GM23338 (cell line): ENCODE measurements around the gene CBFA2T2. TPM values are rescaled to one million over a fixed set of nuclear protein-coding genes. Genes with fewer than 3 reads are reported as not detected.

Experiments used
- ATAC-seq: fragments of 200-7000 bp; cut with Tn5 transposase; 3 replicates; pipeline ENCODE4 v1.9.1; 2020
- DNase-seq: peaks from one replicate; pipeline ENCODE4 v3.0.0-alpha.2; 2015; ENCODE audit warnings: low spot score
- H2AFZ ChIP-seq: fragments of 200-600 bp; sonication (generic); 2 replicates; pipeline ENCODE4 v1.8.0; 2016; ENCODE audit warnings: antibody characterized with exemption, mild to moderate bottlenecking, moderate library complexity
- H3F3A ChIP-seq: fragments of 200-600 bp; sonication (generic); replicated peaks from 2 replicates; pipeline ENCODE4 v1.8.0; 2017; ENCODE audit warnings: antibody characterized with exemption, mixed run types, low read depth
- H3K27ac ChIP-seq: fragments of 200-600 bp; sonication (generic); 2 replicates; pipeline ENCODE4 v1.6.1; 2016; ENCODE audit warnings: low read depth
- H3K27me3 ChIP-seq: fragments of 200-600 bp; sonication (generic); 2 replicates; pipeline ENCODE4 v1.8.0; 2016; ENCODE audit warnings: mild to moderate bottlenecking, mixed run types, moderate library complexity; ENCODE audit not compliant: insufficient read depth
- H3K36me3 ChIP-seq: fragments of 200-600 bp; sonication (generic); 2 replicates; pipeline ENCODE4 v1.8.0; 2016; ENCODE audit warnings: mild to moderate bottlenecking; ENCODE audit not compliant: insufficient read depth
- H3K4me1 ChIP-seq: fragments of 200-600 bp; sonication (generic); 2 replicates; pipeline ENCODE4 v1.8.0; 2016; ENCODE audit warnings: mild to moderate bottlenecking, moderate library complexity; ENCODE audit not compliant: insufficient read depth
- H3K4me2 ChIP-seq: fragments of 200-600 bp; sonication (generic); 2 replicates; pipeline ENCODE4 v1.7.1; 2017; ENCODE audit warnings: mixed run types
- H3K4me3 ChIP-seq: fragments of 200-600 bp; sonication (generic); 2 replicates; pipeline ENCODE4 v1.6.1; 2016; ENCODE audit warnings: mixed run types
- H3K79me2 ChIP-seq: fragments of 200-600 bp; sonication (generic); replicated peaks from 2 replicates; pipeline ENCODE4 v1.8.0; 2017; ENCODE audit warnings: mild to moderate bottlenecking; ENCODE audit not compliant: insufficient read depth
- H3K9me2 ChIP-seq: fragments of 200-600 bp; sonication (generic); 2 replicates; pipeline ENCODE4 v1.8.0; 2017; ENCODE audit not compliant: insufficient read depth
- H4K20me1 ChIP-seq: fragments of 200-600 bp; sonication (generic); replicated peaks from 2 replicates; pipeline ENCODE4 v1.8.0; 2017; ENCODE audit warnings: mild to moderate bottlenecking; ENCODE audit not compliant: insufficient read depth
- H3K27ac Mint-ChIP-seq: 2 replicates; pipeline ENCODE4 v1.8.0; 2020; ENCODE audit warnings: inconsistent platforms, mild to moderate bottlenecking, moderate library complexity, mixed read lengths
- H3K27me3 Mint-ChIP-seq: 3 replicates; pipeline ENCODE4 v1.8.0; 2022; ENCODE audit warnings: low read depth, mild to moderate bottlenecking, moderate library complexity, mixed read lengths, inconsistent platforms; ENCODE audit not compliant: insufficient read depth, poor library complexity
- H3K36me3 Mint-ChIP-seq: 3 replicates; pipeline ENCODE4 v1.8.0; 2021; ENCODE audit warnings: low read depth, mild to moderate bottlenecking, inconsistent platforms, moderate library complexity, mixed read lengths
- H3K4me1 Mint-ChIP-seq: 3 replicates; pipeline ENCODE4 v1.8.0; 2020; ENCODE audit warnings: mild to moderate bottlenecking, inconsistent platforms, mixed read lengths
- H3K4me3 Mint-ChIP-seq: 3 replicates; pipeline ENCODE4 v1.8.0; 2021; ENCODE audit warnings: moderate library complexity, mild to moderate bottlenecking, inconsistent platforms, mixed read lengths
- H3K9me3 Mint-ChIP-seq: 3 replicates; pipeline ENCODE4 v1.8.0; 2020; ENCODE audit warnings: moderate library complexity, mild to moderate bottlenecking, inconsistent platforms, mixed read lengths
- CTCF ChIP-seq, 2 experiments: fragments of 200-600 bp in 1 of 2; sonication (generic) in 1 of 2; conservative IDR thresholded peaks; 2 replicates each; pipeline versions ENCODE4 v1.5.1 to v1.6.1; 2016 to 2017; ENCODE audit warnings: antibody characterized with exemption in 2 of 2, low read depth in 2 of 2, mild to moderate bottlenecking in 2 of 2, moderate library complexity in 1 of 2
- ETS1 ChIP-seq: IDR thresholded peaks from 2 replicates; pipeline ENCODE4 v1.6.1; 2016; ENCODE audit warnings: antibody characterized with exemption
- EZH2 ChIP-seq: fragments of 200-600 bp; sonication (generic); IDR thresholded peaks from one replicate; pipeline ENCODE4 v1.8.0; 2017; ENCODE audit warnings: antibody characterized with exemption, mild to moderate bottlenecking, low read depth; ENCODE audit not compliant: unreplicated experiment
- POLR2AphosphoS5 ChIP-seq: IDR thresholded peaks from 2 replicates; pipeline ENCODE4 v1.6.1; 2016; ENCODE audit warnings: antibody characterized with exemption, low read depth
- REST ChIP-seq: IDR thresholded peaks from one replicate; pipeline ENCODE4 v1.6.1; 2018; ENCODE audit warnings: antibody characterized with exemption; ENCODE audit not compliant: unreplicated experiment
- STAT1 ChIP-seq: IDR thresholded peaks from one replicate; pipeline ENCODE4 v1.6.1; 2016; ENCODE audit warnings: antibody characterized with exemption; ENCODE audit not compliant: unreplicated experiment
- ZNF114 ChIP-seq: fragments of 250-450 bp; sonication (Bioruptor Pico); IDR thresholded peaks from 2 replicates; pipeline ENCODE4 v1.5.0; 2020; ENCODE audit warnings: mild to moderate bottlenecking, moderate library complexity
- ZNF462 ChIP-seq: fragments of 250-450 bp; sonication (Bioruptor Pico); IDR thresholded peaks from 2 replicates; pipeline ENCODE4 v1.5.0; 2020; ENCODE audit warnings: mild to moderate bottlenecking, moderate library complexity
- polyA plus RNA-seq: library from polyadenylated mRNA; unstranded; fragments of >200 nt; fragmentation: Nextera tagmentation; extraction: Ambion mirVana; gene quantifications from 2 replicates; pipeline ENCODE4 v1.2.1, GENCODE V29; 2016
- total RNA-seq: library from RNA; depleted of rRNA; stranded (reverse); fragments of >200 nt; shearing (Covaris generic); gene quantifications from 2 replicates; pipeline ENCODE4 v1.2.3, GENCODE V29; 2014

Gene CBFA2T2
- total and polyA plus RNA-seq, 2 experiments from 2014 or later, result 12.7 to 15.8 TPM

GRCh38 chr20:33559212-33559611 is 69.3 kb downstream of the CBFA2T2 start:
- no peaks in the 10 kb centered on the region for H3K9me2 ChIP-seq
- no peak overlapping the region for H3K4me2 ChIP-seq
- DNase-seq (no peak), ATAC-seq (no peak)
- H3F3A ChIP-seq, result no peaks in the 10 kb centered on the region
- H3K27ac ChIP-seq, result no peak overlapping the region
- no peaks in the 10 kb centered on the region; the same call in 1 of the 2 replicates for H3K79me2 ChIP-seq
- H3K4me3 ChIP-seq, result no peak overlapping the region
- no peak overlapping the region for H3K4me3 Mint-ChIP-seq
- H4K20me1 ChIP-seq, result peaks cover 6% of the 10 kb centered on the region; the same call in 1 of the 2 replicates
- TF ChIP-seq ZNF114 (CRISPR knock-in tag) (no peak), ETS1 (no peak), EZH2 (no peak), CTCF (conservative IDR thresholded peaks at IDR 0.05; ENCODE audit: low read depth in 2 of 2) (no peak), REST (no peak), ZNF462 (no peak), POLR2AphosphoS5 (no peak), STAT1 (no peak)
- H3K4me1 ChIP-seq, result no peaks in the 10 kb centered on the region; the same call in 1 of the 2 replicates
- no peaks in the 10 kb centered on the region for H3K27me3 Mint-ChIP-seq
- H3K27ac Mint-ChIP-seq, result no peak overlapping the region
- peaks cover 8% of the 10 kb centered on the region; the same call in 2 of the 3 replicates for H3K36me3 Mint-ChIP-seq
- no peaks in the 10 kb centered on the region for H3K27me3 ChIP-seq
- H3K9me3 Mint-ChIP-seq, result no peaks in the 10 kb centered on the region; the same call in 2 of the 3 replicates
- no peak overlapping the region for H2AFZ ChIP-seq
- H3K4me1 Mint-ChIP-seq, result peaks cover 13% of the 10 kb centered on the region
- H3K36me3 ChIP-seq, result no peaks in the 10 kb centered on the region
